ENCODE results near the gene OCRL.

OCRL gene

DNA sequence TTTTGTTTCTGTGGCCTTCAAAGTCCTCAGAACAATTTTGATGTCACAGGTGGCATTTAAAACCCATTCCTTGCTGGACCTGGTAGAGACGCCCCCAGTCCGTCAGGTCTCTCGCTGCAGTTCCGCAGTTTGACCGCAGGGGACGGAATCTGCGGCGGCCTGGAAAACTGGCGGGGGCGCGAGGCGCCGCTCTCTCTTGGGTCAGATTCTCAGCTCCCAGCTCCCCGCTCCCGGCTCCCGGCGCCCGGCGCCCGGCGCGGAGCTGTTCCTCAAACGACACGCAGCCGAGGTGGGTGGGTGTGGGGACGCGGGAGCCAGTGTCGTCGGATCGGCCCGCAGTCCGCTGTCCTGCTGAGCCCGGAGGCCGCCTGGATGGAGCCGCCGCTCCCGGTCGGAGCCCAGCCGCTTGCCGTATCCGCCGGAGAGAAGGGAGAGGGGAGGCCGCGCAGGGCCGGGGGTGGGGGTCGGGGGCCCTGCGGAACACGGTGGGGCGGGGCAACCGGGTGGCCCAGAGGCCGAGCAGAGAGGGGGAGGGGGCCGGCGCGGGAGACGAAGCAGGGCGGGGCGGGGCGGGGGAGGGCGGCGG lies at the start of gene OCRL:
Gene OCRL (plus strand): TSS at position 192 of the 586 bp plus-strand sequence. CDS start 181 bp downstream, at position 373.
- DNase-seq (ENCODE audit: extremely low read depth in 1 of 2, low read depth in 1 of 2): no peak

GRCh38 chrX:129490330-129490729 lies 49.7 kb upstream of the OCRL start:
- no peak for DNase-seq (ENCODE audit: extremely low read depth in 1 of 2, low read depth in 1 of 2)

GRCh38 chrX:129493643-129494042 lies 46.4 kb upstream of the OCRL start:
- no peak for DNase-seq (ENCODE audit: extremely low read depth in 1 of 2, low read depth in 1 of 2)

DNA sequence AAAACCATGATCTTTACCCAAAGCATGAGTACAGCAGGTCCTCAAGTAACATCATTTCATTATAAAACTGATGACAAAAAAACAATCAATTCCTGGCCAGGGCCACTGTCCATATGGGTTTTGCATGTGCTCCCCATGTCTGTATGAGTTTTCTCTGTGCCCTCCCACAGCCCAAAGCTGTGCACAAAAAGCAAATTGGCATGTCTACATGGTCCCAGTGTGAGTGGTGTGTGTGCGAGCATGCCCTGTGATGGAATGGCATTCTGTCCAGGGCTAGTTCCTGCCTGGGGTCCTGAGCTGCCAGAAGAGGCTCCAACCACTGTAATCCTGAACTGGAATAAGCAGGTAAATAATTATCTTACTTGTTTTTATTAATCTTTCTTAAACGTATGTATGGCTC lies 45.2 kb upstream of the OCRL start:
- no peak for DNase-seq (ENCODE audit: extremely low read depth in 1 of 2, low read depth in 1 of 2)

DNA sequence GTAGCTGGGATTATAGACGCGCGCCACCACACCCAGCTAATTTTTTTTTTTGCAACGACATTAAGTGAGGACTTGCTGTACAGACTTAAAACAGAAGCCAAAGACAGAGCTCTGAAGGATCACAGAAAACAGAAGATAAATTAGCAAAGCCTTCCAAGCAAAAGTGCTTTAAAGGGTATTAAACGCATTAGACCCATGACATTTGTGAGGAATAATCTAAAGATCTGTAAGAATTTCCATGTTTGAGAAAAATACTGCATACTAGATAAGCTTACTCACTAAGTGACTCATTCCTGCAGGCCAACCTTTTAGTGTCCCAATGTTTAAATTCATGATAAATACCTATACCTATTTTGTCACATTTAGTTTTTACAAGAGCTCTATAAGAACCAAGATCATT lies 44.2 kb upstream of the OCRL start:
- no peak for DNase-seq (ENCODE audit: extremely low read depth in 1 of 2, low read depth in 1 of 2)

GRCh38 chrX:129496625-129497024 lies 43.4 kb upstream of the OCRL start:
- no peak for DNase-seq (ENCODE audit: extremely low read depth in 1 of 2, low read depth in 1 of 2)

- DNase-seq (ENCODE audit: extremely low read depth in 1 of 2, low read depth in 1 of 2): no peak
Measured at GRCh38 chrX:129497146-129497843, 42.8 kb upstream of the OCRL start.

GRCh38 chrX:129510331-129510730 lies 29.7 kb upstream of the OCRL start:
- no peak for DNase-seq (ENCODE audit: extremely low read depth in 1 of 2, low read depth in 1 of 2)

DNA sequence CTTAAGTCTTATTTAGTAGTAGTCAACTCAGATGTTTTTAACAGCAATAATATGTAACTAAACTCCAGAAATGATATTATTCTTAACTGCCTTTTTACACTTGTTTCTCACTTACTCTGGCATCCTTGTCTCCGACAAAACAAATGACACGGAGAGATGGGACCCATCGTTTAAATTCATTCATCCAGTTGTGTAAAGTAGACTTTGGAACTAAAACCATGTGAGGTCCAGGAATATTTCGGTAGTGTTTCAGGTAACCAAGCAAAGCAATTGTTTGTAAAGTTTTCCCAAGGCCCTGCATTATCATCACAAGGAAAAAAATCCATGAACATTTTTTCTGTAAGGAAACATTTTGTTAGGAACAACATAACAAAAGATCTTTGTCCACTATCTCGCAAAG lies 28.4 kb upstream of the OCRL start:
- DNase-seq (ENCODE audit: extremely low read depth in 1 of 2, low read depth in 1 of 2): no peak

GRCh38 chrX:129512409-129512808 lies 27.6 kb upstream of the OCRL start:
- DNase-seq (ENCODE audit: extremely low read depth in 1 of 2, low read depth in 1 of 2): no peak

- no peak for DNase-seq (ENCODE audit: extremely low read depth in 1 of 2, low read depth in 1 of 2)
Measured at GRCh38 chrX:129516402-129516801, 23.7 kb upstream of the OCRL start.

DNA sequence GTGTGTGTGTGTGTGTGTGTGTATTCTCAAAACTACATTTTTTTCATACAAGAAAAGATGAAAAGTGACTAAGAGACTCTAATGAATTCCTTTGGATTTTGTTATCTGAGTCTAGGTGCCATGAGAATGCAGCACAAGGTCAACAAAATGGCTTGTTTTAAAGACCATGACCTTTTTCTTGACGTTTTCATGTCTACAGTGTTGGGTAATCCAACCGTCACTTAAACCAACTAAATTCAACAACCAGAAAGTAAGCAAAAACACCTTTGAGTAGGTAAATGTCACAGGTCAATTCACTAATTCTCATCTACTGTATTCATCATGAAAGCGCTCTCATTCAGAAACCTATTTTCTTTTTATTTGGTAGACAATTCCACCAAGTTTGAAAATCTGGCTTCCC lies 19.9 kb upstream of the OCRL start:
- no peak for DNase-seq (ENCODE audit: extremely low read depth in 1 of 2, low read depth in 1 of 2)

DNA sequence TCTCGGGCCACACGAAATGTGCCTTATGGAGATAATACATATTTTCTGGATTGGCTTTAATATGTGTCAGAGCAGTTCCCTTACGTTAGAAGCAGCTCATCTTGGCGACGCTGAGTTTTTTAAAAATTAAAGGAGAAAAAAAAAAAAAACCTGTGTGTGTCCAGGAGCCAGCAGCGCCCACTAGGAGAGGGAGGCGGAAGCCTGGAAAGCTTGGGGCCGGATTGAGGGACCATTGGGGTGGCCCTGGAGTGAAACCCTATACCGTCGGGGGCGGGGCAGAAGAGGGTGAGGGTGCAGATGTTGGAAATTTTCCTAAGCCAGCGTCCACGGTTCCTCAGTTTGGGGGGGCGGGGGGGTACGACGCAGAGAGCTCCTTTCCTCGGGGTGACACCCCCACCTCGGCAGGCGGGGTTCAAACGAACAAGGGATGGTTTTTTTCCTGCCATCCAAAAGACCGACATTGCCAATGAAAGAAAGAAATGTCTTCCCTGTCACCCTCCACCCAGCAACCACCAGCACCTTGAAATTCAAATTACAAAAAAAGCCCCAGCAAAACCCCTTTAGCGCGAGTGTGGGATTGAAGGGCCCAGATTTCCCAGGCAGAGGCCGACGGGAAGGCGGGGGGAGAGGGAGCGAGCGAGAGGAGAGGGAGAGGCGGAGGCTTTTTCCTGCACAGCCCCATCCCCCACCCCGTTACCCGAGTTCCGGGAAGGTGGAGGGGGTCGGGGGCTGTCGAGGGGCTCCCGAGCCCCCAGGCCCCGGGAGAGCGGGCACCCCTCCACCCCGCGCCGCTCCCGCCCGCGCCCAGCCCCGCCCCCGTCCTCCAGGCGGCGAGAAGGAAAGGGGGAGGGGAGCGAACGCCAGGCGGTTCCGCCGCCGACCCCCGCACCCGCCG lies 17.6 kb upstream of the OCRL start:
- DNase-seq (ENCODE audit: extremely low read depth in 1 of 2, low read depth in 1 of 2): no peak

GRCh38 chrX:129523079-129523911 lies 16.8 kb upstream of the OCRL start, which contains the start of gene SMARCA1:
SMARCA1 (minus strand) TSS chrX:129523490; CDS start chrX:129523370, 120 bp downstream.
- no peak for DNase-seq (ENCODE audit: extremely low read depth in 1 of 2, low read depth in 1 of 2)

DNA sequence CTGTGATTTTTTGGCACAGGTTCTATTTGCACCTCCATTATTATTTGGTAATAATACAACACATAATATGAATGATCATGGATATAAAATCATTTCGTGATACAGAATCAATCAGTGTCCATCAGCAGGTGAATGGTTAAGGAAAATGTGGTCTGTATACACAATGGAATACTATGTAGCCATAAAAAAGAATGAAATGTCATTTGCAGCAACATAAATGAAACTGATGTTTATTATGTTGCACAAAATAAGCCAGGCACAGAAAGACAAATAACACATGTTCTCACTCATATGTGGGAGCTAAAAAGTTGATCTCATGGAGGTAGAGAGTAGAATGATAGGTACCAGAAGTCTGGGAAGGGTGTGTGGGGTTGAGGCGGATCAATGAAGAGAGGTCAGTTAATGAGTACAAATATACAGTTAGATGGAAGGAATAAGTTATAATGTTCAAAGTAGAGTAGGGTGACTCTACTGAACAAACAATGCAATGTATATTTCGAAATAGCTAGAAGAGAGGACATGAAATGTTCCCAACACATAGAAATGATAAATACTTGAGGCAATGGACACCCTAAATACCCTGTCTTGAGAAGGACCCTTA lies 15.7 kb upstream of the OCRL start:
- no peak for DNase-seq (ENCODE audit: extremely low read depth in 1 of 2, low read depth in 1 of 2)

DNA sequence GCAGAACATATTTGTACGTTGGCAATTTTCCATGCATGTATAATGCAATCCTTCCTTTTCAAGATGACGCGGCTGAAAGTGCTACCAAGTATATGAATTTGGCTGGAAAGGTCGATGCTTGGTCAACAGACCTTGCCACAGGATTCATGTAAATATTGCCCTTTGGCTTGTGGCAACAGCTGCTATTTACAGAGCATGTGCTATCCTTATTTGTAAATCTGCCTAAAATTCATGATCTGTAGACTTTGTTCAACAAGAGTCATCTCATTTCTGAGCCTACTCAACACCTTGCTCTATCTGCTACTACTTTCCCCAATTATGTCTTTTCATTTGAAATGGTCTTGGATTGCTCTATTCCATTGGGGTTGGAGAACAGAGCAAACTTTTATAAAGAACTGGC lies 14.9 kb upstream of the OCRL start:
- no peak for DNase-seq (ENCODE audit: extremely low read depth in 1 of 2, low read depth in 1 of 2)

DNA sequence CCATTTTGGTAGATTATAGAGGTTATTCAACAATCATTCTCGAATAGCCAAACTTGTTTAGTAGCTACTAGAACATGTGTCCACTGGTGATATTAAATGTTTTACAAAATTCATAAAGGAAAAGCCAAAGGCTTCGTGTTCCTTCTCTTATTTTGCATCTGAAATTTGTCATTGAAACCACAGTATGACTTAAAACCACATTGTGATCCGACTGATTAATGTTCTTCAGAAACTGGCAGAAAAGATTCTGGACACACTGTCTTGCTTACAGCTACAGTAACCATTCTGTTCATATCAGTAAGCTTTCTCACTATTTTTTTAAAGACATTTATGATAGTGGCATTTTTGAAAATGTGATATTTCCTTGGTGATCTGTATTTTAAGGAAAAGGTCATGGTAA lies 14.2 kb upstream of the OCRL start:
- no peak for DNase-seq (ENCODE audit: extremely low read depth in 1 of 2, low read depth in 1 of 2)

DNA sequence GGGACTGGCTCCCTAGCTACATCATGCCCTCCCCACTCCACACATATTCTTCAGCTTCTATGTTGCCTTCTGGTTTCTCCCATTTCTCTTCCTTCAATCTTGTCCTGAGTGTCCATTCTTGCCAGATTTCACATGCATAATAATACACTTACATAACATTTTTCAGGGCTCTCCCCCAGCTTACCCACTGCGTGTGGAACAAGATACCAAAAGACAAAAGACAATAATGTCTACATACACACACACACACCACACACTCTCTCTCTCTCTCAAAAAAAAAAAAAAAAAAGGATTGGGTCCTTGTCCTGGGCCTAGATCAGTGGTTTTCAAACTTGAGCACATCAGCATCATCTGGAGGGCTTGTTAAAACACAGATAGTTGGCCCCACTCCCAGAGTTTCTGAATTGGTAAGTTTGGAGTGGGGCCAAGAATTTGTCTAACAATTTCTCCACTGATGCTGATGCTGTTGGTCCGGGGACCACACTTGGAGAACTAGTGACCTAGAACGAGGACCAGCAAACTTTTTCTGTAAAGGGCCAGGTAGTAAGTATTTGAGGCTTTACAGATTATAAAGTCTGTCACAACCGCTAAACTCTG lies 10.3 kb upstream of the OCRL start:
- DNase-seq (ENCODE audit: extremely low read depth in 1 of 2, low read depth in 1 of 2): no peak

GRCh38 chrX:129530410-129530809 lies 9.6 kb upstream of the OCRL start:
- DNase-seq (ENCODE audit: extremely low read depth in 1 of 2, low read depth in 1 of 2): no peak

- no peak for DNase-seq (ENCODE audit: extremely low read depth in 1 of 2, low read depth in 1 of 2)
Measured at GRCh38 chrX:129531132-129531531, 8.9 kb upstream of the OCRL start.
